GM21390 (cell line): ENCODE data around the gene UBXN10.

ENCODE experiments used
- ATAC-seq: cut with Tn5 transposase; IDR thresholded peaks from one replicate; pipeline ENCODE4 v1.9.1; 2021; ENCODE audit not compliant: unreplicated experiment

Gene UBXN10

DNA sequence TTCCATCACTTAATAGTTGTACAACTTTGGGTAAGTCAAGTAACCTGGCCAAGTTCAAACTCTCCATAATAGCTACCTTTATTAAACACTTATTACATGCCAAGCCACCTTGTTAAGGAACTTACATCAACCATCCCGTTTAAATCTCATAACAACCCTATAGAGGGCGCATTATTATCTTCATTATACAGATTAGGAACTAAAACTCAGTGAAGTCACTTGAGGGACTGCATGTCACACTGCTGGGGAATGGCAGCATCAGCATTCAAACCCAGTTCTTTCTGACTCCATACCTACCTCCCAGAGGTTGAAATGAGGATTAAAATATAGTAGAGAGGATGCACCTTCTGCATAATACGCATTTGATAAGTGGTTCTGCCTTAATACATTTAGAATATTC, 47.5 kb downstream of the UBXN10 start:
- no peak for ATAC-seq

DNA sequence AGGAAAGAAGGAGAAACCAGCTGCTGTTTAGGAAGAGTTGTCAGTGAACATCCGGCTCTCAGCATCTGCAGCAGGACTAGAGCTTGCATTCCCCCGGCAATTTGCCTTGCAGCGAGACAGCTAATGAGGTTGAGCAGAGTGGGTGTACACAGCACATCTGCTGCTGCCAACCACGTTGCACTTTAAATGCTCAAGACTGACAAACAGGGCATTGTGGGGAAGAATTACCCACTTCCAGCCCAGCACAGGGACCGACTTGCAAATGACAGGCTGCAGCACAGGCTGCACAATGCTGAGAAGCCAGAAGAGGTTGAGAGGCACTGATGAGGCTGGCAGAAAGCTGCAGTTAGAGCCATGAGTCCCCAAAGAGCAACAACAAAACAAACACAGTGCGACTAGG, 48.0 kb downstream of the UBXN10 start:
- ATAC-seq = no peak

DNA sequence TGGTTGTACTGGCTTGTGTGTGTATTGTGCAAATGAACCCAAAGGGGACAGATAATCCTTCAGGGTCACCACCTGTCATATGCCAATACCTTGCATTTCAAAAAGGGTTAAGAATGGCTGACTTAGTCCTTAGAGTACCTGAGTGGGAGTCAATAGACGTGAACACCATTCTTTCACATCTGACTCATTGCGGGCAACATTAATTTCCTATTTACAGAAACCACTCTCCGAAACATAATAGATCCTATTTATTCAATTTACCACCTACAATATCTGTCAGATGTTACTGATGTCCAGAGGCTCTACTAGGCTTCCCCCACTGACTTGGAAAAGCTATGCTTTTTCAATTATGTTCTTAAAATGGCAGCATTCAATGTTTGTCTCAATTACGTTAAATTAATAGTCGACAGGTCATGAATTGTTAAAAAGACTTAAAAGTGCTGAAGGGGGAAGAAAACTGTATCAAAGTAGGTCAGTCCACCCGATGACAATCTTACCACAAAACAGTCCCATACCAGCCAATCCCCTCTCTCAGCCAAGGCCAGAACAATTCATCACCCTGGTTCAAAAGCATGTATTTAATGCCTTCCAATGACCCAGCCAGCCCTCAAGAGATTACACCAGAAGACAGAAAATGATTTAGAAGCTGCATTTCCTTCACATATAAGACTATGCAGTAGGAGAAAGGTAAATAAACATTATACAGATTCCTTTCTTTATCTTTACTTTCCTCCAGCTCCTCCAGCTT, 49.1 kb downstream of the UBXN10 start:
- no peak for ATAC-seq

DNA sequence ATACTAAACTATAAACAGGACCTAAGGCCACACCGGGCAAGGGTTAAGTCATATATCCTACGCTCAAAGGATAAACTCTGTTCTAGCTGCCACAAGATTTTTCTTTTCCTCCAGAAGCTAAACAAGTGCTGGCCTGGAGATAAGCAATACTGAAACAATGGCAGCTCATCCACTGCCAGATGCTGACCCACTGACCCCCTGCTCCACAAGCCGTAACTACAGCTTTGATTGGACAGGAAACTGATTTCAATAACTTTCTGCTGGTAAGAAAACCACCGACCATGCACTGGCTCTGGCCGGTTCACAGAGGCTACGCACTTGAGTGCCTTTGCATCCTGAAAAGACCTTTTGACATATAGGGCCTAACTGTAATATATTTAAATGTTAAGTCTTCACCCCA, 51.8 kb downstream of the UBXN10 start:
- ATAC-seq = no peak

DNA sequence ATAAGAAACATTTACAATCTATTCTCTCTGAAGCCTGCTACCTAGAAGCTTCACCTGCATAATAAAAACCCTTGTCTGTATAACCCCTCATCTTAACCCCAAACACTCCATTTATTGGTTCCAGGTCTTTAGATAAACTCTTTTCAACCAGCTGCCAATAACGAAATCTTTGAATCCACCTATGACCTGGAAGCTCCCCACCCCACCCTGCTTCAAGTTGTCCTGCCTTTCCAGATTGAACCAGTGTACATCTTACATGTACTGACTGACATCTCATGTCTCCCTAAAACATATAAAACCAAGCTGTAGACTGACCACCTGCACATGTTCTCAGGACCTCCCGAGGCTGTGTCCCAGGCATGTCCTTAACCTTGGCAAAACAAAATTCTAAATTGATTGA, 54.1 kb downstream of the UBXN10 start:
- no peak for ATAC-seq

DNA sequence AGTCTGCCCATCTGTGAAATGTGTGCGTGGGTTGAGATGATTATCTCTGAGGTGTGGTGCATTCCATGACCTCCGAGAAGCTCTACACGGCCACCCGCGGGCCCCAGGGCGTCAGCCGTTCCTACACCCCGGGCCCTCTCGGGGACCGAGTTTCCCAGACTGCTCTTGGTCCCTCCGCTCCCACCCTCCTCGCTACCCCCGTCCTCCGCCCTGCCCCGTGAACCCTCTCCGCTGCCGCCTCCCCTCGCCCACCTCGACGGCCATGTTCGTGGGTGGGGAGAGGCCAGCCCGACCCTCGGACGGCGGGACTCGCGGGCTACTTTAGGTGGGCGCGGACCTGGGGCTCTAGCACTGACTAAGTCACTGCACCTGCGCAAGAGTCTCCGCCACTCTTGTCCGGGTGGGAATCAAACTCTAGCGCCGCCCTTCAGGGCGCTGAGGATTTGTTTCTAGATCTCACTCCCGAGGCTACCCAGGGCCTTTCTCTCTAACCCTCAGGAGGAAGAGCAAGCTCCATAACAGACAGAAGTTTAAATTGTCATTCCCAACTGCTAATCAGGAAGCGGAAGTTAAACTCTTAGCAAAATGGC, 57.1 kb downstream of the UBXN10 start:
- no peak for ATAC-seq
